DMS153 treated with DMSO at 0.1 percent for 48 hours (cell line): Measurements from ENCODE around the gene CD209.

Experiments used
- DNase-seq: peaks from one replicate; lab custom pipeline; 2025; ENCODE audit not compliant: unreplicated experiment; lab: John Stamatoyannopoulos, UW

The CD209 gene

GRCh38 chr19:7709932-7710460 lies 37.3 kb downstream of the CD209 start:
- no peak for DNase-seq

GRCh38 chr19:7706955-7707456 lies 40.3 kb downstream of the CD209 start:
- DNase-seq, result no peak

- no peak for DNase-seq
Observed at GRCh38 chr19:7706188-7706954, 41.0 kb downstream of the CD209 start.

GRCh38 chr19:7705387-7706187 lies 41.7 kb downstream of the CD209 start:
- DNase-seq, result no peak

- DNase-seq, result no peak
Observed at GRCh38 chr19:7704280-7705060, 42.9 kb downstream of the CD209 start.

GRCh38 chr19:7703332-7703731 lies 44.0 kb downstream of the CD209 start:
- DNase-seq, result no peak

GRCh38 chr19:7701654-7702457 lies 45.5 kb downstream of the CD209 start, which contains the start of gene FCER2:
Gene FCER2 (minus strand): TSS chr19:7702131. CDS start chr19:7699760, 2,371 bp downstream.
- no peak for DNase-seq

GRCh38 chr19:7701049-7701653 lies 46.2 kb downstream of the CD209 start:
- DNase-seq, result no peak

- DNase-seq, result no peak
Observed at GRCh38 chr19:7699417-7700401, 47.6 kb downstream of the CD209 start.

- DNase-seq, result no peak
Observed at GRCh38 chr19:7699003-7699402, 48.3 kb downstream of the CD209 start.

- DNase-seq, result no peak
Observed at GRCh38 chr19:7698583-7698982, 48.8 kb downstream of the CD209 start.

GRCh38 chr19:7697721-7698287 lies 49.5 kb downstream of the CD209 start:
- no peak for DNase-seq

- no peak for DNase-seq
Observed at GRCh38 chr19:7694499-7694898, 52.8 kb downstream of the CD209 start.

GRCh38 chr19:7692417-7693088 lies 54.8 kb downstream of the CD209 start:
- DNase-seq, result no peak

GRCh38 chr19:7691497-7691896 lies 55.8 kb downstream of the CD209 start:
- DNase-seq, result no peak

- no peak for DNase-seq
Observed at GRCh38 chr19:7690779-7691258, 56.5 kb downstream of the CD209 start.
